WI38 (cell line): ENCODE data around the gene SUSD2.

Source experiments
- H3K4me3 ChIP-seq: 2 replicates; pipeline ENCODE4 v1.5.1; 2011; ENCODE audit warnings: low read depth, mild to moderate bottlenecking, control low read depth, low read length
- TF ChIP-seq, protein P1 (sequence below): IDR thresholded peaks from 2 replicates; pipeline ENCODE4 v1.5.1; 2012; ENCODE audit warnings: low read depth, mild to moderate bottlenecking, control low read depth, low read length

The SUSD2 gene

DNA sequence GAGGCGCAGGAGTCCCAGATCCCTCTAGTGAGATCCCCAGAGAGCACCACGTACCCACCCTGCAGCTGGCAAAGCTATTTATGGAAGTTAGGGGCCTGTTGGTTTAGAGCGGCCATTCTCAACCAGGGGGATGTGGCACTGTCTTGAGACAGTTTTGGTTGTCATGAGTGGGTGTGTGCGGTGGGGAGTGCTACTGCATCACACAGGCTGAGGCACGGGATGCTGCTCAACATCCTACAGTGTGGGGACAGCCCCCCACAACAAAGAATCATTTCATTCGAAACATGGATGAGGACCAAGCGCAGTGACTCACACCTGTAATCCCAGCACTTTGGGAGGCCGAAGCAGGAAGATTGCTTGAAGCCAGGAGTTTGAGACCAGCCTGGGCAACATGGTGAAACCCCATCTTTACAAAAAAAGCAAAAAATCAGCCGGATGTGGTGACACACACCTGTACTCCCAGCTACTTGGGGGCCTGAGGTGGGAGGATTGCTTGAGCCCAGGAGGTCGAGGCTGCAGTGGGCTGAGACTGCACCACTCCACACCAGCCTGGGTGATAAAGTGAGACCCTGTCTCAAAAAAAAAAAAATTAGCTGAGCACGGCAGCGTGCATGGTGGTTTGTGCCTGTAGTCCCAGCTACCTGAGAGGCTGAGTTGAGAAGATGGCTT, 35.4 kb downstream of the SUSD2 start:
- no peak overlapping the region for H3K4me3 ChIP-seq
- TF ChIP-seq, protein P1, sequence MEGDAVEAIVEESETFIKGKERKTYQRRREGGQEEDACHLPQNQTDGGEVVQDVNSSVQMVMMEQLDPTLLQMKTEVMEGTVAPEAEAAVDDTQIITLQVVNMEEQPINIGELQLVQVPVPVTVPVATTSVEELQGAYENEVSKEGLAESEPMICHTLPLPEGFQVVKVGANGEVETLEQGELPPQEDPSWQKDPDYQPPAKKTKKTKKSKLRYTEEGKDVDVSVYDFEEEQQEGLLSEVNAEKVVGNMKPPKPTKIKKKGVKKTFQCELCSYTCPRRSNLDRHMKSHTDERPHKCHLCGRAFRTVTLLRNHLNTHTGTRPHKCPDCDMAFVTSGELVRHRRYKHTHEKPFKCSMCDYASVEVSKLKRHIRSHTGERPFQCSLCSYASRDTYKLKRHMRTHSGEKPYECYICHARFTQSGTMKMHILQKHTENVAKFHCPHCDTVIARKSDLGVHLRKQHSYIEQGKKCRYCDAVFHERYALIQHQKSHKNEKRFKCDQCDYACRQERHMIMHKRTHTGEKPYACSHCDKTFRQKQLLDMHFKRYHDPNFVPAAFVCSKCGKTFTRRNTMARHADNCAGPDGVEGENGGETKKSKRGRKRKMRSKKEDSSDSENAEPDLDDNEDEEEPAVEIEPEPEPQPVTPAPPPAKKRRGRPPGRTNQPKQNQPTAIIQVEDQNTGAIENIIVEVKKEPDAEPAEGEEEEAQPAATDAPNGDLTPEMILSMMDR, result no peak

DNA sequence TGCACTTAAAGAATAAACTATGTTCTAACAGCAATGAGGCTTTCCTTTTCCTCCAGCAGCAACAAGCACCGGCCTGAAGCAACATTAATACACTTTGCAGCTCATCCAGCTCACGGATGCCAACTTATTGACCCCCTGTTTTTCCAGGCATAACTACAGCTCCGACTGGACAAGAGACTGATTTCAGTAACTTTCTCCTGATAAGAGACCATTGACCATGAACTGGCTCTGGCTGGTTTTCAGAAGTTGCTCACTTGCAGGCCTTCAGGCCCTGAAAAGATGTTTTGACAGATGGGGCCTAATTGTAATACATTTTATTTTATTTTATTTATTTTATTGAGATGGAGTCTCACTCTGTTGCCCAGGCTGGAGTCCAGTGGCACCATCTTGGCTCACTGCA, 36.1 kb downstream of the SUSD2 start:
- TF ChIP-seq, protein P1, result no peak

GRCh38 chr22:24219750-24220149, 38.5 kb downstream of the SUSD2 start:
- no peak overlapping the region for H3K4me3 ChIP-seq
- TF ChIP-seq, protein P1, result no peak

More for the DNA sequence above, 36.1 kb downstream of the SUSD2 start:
- no peak overlapping the region for H3K4me3 ChIP-seq

DNA sequence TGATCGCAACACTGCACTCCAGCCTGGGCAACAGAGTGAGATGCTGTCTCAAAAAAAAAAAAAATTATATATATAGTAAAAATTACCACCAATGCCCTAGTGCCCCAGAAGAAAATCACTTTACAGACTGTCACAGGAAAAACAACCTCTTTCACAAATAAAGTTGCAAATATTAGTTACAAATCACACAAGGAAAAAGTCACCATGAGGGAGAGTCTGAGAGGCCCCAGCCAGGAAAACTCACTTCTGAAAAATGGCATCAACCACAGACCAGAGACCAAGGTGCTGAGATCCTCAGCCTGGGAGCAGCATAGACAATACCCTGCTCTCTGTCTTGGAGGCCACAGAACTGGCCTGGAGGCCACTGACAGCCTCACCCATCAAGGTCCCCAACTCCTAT, 43.2 kb downstream of the SUSD2 start:
- TF ChIP-seq, protein P1, result no peak
- H3K4me3 ChIP-seq, result no peak overlapping the region

DNA sequence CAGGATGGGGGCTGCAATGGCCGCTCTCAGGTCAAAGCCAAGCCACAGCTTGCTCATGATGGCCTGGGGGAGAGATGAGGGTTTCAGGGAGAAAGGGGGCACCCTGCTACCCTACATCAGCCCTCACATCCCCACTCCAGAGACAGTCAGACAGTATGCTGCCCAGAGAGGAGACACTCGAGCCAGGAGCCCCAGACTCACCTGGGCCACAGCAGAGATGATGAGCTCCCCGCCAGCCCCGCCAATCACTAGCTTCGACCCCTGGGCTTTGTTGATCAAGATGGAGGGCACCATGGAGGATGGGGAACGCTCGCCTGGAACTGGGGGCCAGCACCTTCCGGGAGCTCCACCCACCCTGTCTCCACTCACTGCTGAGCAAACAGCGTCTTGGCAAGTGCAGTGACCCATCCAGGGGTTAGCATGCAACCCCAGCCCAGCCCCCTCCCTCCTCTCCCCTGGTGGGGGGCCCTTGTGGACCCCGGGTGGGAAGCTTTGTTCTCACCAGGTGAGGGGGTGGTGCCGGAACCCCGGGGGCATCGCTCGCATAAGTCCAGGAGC, 43.8 kb downstream of the SUSD2 start:
- TF ChIP-seq, protein P1, result no peak
- H3K4me3 ChIP-seq, result no peak overlapping the region

DNA sequence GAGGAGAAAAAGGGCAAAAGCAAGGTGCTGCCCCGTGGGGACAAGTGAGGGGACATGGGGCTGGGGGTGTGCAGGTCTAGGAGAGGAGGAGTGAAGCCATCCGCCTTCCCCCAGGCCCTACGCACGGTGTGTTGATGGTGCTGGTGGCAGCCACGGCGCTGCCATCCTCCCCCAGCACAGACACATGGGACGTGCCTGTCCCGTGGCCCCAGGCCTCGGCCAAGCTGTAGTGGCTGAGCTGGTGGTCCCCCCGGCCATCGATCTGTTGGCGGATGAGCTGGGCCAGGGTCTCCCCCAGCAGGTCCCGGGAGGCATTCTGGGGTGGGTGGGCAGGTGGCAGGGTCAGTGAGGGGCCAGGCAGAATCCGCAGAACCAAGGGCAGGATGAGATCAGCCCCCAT, 44.7 kb downstream of the SUSD2 start:
- TF ChIP-seq, protein P1, result no peak

DNA sequence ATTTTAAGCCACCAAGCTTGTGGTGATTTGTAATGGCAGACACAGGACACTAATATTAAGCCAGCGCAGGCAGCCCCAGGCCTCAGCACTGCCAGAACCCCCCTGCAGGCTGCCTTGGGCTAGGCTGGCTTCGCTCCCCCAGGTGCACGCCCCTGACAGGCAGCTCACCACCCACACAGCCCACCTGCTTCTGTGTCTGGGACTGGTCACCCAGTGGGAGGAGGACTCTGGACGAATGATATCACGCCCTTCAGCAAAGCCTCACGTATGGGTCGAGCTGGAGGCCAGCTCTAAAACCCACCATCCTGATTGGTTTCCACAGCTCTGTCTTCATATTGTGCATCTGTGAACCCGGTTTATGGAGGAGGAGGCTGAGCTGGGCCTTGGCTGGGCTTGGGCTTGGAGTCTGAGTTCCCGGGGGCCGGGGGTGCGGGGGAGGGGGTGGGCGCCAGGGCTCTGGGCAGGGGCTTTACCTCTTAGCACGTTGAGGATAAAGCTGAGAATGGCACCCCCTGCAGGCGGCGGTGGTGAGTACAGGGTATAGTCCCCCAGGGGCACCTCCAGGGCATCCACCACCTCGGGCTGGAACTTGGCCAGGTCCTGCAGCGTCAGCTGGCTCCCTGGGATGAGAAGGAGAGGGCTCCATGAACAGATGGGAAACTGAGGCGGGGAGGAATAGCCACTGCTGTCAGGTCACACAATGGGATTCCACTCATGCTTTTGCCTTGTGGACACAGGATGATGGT, 49.8 kb downstream of the SUSD2 start:
- TF ChIP-seq, protein P1, result no peak
- no peak overlapping the region for H3K4me3 ChIP-seq

More for the DNA sequence above, 44.7 kb downstream of the SUSD2 start:
- no peak overlapping the region for H3K4me3 ChIP-seq
